NCI-H2227 (cell line): ENCODE data around the gene FN3K.

ENCODE experiments used
- DNase-seq: peaks from one replicate; lab custom pipeline; 2025; ENCODE audit not compliant: unreplicated experiment; lab: John Stamatoyannopoulos, UW

The FN3K gene

DNA sequence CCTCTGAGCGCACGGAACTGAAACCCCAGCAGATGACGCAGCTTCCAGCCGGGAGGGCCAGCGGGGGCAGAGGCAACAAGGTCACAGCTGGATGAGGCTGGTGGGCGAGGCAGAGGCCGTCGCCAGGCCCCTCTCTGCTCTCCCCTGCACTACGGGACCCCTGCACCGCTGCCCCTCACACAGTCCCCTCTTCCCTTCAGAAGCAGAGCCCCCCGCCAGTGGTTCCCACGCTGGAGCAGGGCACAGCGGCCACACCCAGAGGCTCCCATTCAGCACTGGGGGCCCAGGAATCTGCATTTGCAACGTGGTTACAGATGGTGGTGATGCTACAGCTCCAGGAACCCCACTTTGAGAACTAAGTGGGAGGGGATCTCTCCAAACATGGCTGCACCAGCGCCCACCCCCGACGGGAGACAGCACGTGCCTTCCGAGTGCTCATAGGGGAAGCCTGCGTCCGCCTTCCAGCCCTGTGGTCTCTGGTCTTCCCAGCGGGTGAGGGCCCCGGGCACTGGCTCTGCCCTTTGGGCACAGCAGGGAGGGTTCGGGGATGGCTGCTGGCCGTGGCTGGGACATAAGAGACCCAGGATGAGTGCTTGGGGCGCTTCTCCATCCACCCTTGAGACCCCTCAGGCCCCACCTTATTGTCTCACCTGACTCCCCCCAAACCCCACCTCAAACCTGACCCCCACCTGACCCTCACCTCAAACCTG, 32.2 kb upstream of the FN3K start:
- no peak for DNase-seq

DNA sequence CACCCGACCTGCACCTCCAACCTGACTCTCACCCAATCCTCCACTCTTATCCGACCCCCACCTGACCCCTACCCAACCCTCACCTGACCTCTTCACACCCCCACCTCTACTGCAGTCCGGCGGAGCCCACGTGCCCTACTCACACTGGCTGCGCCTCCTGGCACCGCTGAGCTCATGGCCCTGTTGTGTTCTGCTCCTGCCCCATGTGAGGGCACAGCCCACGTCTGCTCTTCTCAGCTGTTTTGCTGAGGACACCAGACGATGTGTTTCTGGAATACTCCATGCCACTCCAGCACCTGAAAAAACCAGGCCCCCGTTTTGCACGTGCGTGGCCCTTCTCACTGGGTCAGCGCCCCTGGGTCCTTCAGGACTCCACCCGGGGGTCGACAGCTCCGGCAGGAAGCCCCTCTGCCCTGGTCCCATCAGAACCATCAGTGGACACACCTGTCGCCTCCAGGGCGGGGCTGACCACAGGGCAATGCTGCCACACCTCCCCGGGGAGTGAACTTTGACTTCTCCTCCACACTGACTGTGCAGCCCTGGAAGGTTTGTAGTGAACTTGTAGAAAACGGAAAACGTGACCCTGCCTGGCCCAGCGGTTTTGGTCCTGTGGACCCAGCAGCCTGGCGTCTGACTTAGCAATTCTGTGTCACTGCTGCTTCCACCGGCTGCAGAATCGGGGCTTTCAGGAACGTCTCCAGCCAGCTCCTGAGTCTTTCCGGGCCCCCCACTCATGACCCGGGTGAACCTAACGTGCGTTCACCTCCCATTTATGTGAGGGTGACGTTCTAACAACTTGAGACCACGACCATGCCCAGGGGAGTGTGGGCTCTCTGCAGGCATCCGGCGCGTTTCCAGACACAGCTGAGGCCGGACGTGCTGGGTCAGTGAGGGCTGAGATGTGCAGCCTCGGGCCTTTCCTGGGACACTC, 31.2 kb upstream of the FN3K start:
- DNase-seq = no peak

DNA sequence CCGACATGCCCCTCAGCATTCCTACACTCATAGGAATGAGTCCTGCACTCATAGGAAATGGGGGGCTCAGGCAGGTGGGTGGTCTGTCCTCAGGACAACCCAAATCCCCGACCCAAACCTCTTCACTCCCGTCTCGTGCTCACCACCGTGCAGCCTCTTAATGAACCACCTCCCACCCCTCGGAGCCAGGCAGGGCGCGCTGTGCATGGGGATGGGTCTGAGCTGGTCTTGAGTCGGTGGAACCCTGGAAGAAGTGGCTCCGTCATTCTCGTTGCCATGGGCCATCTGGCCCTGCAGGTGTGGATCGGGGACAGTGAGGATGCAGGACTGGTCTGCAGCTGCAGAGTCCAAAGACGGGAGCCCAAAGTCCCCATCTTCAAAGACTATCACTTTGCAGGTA, 30.5 kb upstream of the FN3K start:
- DNase-seq = no peak

DNA sequence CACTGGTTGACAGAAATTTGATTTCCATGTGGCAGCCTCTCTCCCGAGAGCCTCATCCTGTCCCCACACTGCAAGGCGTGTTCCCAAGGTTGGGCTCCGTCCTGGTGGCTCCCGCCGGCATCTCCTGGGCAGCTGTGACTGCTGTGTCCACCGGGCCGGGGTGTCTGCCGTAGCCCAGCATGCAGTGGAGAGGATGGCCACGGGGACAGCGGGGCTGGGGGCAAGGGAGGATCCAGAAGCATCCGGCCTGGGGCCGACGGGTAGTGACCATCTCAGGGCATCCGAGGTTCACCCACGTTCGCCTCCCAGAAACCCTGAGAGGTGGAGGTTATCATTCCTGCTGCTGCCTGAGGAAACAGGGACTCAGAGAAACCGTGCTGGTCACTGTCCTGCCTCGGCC, 29.7 kb upstream of the FN3K start:
- no peak for DNase-seq

DNA sequence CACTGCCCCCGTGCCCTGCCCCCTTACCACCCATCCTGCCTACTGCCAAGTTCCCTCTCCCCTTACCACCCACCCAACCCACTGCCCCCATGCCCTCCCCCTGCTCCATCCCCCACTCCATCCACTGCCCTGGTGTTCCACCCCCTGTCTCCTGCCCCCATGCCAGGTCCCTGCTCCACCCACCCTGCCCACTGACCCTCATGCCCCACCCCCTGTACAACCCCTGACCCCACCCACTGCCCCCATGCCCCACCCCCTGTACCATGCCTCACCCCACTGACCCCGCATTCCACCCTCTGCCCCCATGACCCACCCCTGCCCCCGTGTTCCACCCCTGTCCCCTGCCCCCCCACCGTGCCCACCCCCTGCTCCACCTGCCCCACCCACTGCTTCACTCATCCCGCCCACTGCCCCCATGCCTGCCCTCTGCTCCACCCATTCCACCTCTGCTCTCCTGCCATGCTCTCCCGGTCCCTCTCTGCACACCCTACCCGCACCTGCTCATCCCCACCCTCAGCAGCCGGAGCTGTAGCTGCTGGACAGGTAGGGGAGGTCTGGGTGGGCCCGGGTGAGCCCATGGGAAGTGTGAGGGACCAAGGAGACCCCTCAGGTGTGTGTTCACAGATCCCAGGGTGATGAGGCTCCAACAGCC, 26.3 kb upstream of the FN3K start:
- DNase-seq = no peak

DNA sequence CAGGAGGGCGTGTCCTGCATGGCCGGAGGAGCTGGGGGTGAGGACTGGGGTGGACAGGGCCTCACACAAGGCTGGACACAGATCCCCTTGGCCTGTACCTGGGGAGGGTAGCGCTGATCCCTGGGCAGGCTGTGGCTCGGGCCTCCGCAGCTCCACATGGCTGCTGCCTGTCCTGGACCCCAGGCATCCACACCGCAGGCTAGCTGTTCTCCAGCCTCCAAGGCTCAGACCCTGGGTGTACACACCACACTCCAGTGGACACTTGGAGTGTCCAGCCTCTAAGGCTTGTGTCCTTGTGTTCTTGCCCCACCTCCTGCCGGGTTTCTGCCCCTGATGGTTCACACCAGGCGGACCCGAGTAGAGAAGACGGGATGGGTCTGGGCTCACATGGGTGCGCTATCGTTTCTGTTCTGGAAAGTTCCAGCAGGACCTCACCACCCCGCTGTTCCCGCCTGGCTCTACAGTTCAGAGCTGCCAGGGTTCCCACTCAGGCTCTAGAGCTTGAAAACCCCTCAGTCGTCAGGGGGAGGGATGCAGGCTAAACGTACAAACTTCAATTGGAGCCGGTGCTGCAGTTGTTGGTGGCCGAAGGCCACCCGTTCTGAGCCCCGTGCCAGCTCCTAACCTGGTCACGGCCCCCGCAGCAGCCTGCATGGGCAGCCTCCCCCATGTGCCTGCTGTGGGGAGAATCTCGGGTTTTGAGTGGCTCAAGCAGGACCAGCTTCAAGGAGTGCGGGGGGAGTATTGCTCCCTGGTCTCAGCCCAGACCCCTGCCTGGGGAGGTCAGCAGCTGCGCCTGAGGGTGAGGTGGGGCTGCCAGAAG, 25.5 kb upstream of the FN3K start:
- DNase-seq = no peak

DNA sequence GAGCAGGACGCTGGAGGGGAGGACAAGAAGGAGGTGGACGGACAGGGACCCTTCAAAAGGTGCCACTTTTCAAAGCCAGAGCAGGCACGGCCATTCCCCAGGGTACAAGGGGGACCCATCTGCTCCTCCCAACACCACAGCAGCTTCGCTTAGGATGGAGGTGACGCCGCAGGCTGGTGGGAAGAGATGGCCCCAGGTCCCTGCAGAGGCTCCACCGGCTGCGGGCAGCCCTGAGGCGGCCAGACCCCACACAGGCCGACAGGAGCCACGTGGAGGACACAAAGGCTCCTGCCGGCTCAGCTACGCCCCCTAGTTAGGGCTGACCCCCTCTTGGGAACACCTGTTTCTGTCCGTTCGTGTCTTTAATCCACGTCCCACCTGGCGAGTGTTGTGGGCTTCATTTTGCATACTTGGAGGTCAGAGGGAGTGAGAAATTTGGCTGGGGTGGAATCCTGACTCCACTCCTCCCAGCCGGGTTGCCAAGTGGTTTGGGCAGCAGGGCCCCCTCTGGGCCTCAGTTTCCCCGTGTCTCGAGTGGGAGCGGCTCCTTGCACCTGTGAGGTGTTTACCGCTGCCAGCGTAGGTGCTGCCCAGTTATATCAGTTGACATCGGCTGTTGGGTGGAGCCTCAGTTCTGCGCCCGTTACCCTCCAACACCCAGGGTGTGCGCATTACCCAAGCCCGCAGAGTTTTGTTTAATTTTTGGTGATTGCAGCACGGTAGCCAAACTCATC, 24.7 kb upstream of the FN3K start:
- DNase-seq = no peak

DNA sequence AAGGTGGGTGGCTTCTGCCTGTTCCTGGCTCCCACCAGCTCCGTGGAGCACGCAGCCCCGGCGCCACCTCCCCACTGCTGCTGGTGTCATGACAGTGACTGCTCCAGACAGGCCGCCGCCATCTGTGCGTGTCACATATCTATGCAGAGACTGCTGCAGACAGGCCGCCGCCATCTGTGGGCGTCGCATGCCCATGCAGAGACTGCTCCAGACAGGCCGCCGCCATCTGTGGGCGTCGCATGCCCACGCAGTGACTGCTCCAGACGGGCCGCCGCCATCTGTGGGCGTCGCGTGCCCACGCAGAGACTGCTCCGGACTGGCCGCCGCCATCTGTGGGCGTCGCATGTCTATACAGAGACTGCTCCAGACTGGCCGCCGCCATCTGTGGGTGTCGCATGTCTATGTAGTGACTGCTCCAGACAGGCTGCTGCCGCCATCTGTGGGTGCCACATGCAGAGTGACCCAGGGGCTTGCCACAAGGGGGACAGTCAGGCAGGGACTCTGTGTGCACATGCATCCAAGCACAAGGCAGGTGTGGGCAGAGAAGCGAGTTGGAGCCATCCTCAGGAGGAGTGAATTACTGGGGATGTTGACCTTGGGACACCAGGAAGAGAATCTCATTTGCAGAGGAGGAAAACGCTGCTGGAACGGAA, 22.2 kb upstream of the FN3K start:
- no peak for DNase-seq

DNA sequence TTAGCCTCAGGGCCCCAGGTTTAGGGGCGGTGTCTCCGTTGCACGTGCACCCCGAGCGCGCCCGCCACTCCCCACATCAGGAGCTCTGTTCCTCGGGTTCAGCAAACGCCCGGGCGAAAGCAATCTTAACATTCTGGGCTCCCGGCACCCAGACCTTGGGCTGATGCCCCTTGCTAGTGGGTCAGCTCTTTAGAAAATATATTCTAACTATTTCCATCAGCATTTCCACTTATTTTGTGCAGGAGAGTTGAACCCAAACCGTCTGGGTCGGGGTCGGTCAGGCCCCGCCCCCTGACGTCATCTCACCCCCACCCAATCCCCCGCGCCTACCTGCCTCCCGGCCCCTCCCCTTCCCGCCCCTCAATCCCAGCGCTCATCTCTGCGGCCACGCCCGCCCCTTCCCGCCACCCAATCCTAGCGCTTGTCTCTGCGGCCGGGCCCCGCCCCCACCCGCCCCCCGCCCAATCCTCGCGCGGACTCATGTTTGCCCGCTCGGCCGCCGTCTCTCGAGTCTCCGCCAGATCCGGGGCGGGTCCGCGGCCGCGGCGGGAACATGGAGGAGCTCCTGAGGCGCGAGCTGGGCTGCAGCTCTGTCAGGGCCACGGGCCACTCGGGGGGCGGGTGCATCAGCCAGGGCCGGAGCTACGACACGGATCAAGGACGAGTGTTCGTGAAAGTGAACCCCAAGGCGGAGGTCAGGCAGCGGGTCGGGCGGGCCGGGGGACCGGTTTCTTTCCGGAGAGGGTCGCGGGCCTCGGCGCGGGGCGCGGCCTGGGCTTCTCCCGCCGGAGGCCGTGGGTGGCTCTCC, 19.0 kb upstream of the FN3K start, which contains the start of gene FN3KRP:
TSS of gene FN3KRP (plus strand) at position 504 of the 808 bp plus-strand sequence. CDS start at position 554, 50 bp downstream.
- DNase-seq = peak; percentile 96

DNA sequence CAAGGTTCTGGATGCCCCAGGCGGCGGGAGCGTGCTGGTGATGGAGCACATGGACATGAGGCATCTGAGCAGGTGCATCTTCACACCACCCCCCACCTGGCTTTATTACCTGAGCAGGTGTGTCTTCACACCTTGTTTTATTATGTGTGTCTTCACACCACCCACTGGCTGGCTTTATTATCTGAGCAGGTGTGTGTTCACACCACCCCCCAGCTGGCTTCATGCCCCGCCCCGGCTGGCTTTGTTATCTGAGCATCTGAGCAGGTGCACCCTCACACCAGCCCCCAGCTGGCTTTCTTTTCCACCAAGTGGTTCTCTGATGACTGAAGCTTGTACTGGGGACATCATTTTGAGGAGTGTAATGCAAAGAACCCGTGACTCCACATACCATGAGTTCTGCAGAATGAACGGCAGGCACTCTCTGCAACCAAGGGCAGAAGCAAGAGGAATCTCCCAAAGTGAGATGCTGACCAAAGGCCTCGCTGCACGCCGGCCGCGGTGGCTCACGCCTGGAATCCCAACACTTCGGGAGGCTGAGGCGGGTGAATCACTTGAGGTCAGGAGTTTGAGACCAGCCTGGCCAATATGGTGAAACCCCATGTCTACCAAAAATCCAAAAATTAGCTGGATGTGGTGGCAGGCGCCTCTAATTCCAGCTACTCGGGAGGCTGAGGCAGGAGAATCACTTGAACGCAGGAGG, 16.3 kb upstream of the FN3K start:
- DNase-seq = no peak

DNA sequence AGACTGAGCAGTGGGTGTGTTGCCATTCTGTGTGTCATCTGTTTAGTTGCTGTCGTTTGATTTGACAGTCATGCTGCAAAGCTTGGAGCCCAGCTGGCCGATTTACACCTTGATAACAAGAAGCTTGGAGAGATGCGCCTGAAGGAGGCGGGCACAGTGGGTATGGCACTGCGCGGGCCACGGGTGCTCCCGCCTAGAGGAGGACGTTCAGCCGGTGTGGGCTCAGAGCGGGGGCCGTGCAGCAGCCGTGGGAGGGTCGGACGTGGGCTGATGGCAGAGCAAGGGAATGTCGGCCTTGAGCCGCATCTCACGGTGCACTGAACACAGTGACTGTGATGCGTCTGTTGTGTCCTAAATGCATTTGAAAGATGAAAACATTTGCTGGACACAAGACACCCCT, 15.2 kb upstream of the FN3K start:
- no peak for DNase-seq

DNA sequence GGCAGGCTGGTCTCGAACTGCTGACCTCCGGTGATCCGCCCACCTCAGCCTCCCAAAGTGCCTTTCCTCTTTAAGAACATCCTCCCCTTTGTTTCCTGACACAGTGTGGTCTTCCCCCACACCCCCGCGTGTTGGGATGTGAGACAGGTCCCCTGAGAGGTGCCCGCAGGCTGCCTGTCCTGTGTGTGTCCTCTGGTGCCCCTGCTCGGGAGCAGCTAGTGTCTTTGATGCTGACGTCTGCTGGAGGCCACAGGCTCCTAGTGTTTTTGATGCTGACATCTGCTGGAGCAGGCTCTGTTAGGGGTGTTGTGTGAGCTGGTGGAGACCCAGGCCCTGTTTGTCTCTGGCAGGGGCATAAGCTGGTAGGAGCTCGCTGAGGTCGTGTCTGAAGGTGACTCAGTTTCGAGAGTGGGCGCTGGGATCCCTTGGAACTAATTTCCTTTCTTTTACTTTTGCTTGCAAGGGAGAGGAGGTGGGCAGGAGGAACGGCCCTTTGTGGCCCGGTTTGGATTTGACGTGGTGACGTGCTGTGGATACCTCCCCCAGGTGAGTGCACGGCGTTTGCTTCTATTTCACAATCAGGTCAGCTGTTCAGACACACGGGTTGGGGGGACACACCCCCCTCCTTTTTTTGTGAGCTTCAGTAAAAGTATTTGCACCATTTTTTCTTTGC, 12.9 kb upstream of the FN3K start:
- no peak for DNase-seq

DNA sequence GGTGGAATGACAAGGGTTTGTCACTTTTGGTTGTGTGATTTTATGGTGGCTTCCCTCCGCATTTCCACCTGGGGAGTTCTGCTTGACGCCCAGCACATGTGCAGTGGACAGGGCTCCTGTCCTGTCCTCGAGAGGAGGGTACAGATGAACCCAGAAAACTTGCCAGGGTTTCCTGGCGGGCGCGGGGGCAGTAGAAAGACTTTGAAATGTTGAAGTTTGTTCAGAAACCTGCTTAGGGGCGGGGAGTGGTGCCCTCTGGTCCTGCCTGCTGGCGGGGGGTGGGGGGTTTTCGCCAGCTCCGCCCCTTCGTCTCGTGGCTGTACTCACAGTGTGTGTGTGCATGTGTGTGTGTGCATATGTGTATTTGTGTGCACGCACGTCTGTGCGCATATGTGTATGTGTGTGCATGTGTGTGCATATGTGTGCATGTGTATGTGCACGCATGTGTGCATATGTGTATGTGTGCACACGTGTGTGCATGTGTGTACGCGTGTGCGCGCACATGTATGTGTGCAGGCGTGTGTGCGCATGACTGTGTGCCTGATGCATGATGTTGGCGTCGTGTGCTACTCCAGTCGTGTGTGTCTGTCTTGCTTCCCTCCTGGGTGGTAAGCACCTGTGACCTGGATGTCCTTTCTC, 12.1 kb upstream of the FN3K start:
- DNase-seq = no peak

DNA sequence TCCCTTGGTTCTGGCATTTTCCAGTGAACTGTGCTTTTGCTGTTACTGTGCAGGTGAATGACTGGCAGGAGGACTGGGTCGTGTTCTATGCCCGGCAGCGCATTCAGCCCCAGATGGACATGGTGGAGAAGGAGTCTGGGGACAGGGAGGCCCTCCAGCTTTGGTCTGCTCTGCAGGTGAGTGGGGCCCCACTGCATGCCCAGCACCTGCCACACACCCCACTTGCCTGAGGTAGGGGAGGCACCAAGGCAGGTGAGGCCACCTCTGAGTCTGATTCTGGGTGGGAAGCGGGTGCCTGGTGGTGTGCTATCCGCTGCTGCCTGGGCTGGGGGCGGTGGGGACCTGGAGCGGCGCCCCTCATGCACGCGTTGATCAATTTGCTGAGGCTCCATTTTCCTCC, 9.0 kb upstream of the FN3K start:
- DNase-seq = no peak

DNA sequence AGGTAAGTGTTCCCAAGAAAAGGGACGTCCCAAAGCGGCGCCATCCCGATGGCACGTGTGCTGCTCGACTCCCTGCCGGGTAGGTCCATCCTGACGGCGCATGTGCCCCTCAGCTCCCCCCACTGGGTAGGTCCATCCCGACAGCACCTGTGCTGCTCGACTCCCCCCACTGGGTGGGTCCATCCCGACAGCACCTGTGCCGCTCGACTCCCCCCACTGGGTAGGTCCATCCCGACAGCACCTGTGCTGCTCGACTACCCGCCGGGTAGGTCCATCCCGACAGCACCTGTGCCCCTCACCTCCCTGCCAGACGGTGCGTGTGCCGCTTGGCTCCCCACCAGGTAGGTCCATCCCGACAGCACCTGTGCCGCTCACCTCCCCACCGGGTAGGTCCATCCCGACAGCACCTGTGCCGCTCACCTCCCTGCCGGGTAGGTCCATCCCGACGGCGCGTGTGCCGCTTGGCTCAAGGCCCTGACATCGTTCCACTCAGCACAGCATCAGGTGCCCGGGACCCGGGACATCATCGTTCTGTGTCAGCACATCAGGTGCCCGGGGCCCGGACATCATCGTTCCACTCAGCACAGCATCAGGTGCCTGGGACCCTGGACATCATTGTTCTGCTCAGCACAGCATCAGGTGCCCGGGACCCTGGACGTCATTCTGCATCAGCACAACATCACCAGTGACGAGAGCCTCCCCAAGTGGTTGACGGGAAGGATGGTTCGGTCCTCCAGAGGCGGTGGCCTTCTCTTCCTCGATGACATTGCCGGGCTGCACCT, 5.7 kb upstream of the FN3K start:
- DNase-seq = no peak

DNA sequence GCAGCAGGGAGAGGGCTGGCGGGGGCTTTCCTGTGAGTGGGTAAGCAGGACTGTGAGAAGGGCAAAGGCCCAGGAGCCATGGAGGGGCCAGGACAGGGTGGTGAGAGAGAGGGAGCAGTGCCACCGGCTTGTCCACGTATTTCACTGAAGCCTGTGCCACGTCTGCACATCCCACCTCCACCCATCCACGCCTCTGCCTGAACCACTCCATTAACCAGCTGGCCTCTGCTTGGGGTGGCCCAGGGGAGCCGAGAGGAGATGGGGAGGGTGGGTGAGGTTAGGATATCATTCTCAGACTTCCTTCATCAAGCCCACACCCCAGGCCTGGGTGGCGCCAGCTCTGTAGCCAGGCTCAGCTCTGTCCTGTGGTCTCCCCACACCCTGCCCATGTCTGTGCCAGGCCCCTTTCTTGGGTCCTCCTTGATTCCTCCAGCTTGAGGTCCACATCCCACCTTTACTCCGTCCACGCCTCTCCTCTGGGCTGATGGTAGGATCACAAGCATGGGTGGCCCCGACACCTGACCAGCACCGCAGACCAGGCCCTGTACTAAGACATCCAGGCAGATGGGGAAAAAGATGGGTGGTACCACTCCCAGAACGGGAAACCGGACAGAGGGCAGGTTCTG, 3.2 kb upstream of the FN3K start:
- no peak for DNase-seq
